Neural cell (in vitro differentiated cells): ENCODE measurements around the gene LINC01488. TPM values are rescaled to one million over a fixed set of nuclear protein-coding genes. Genes with fewer than 3 reads are reported as not detected.

Source experiments
- H2AFZ ChIP-seq: fragments of 200-600, 300-800 bp; sonication (generic), shearing (Covaris generic); 2 replicates; pipeline ENCODE4 v1.6.0; 2014; ENCODE audit warnings: low read depth, mild to moderate bottlenecking, antibody characterized with exemption, low read length, moderate library complexity
- H3F3A ChIP-seq: fragments of 200-600 bp; shearing (Covaris generic); 2 replicates; pipeline ENCODE4 v1.6.1; 2016; ENCODE audit warnings: mild to moderate bottlenecking, moderate library complexity, mixed read lengths, antibody characterized with exemption, low read length; ENCODE audit not compliant: insufficient read depth, poor library complexity, severe bottlenecking
- H3K27ac ChIP-seq: fragments of 200-600, 300-800 bp; sonication (generic), shearing (Covaris generic); 2 replicates; pipeline ENCODE4 v1.5.1; 2014; ENCODE audit warnings: mild to moderate bottlenecking, low read length, moderate library complexity
- H3K27me3 ChIP-seq: fragments of 300-800, 200-600 bp; sonication (generic), shearing (Covaris generic); 2 replicates; pipeline ENCODE4 v1.6.0; 2014; ENCODE audit warnings: mild to moderate bottlenecking, low read depth, low read length, moderate library complexity; ENCODE audit not compliant: insufficient read depth
- H3K36me3 ChIP-seq: fragments of 300-800, 200-600 bp; sonication (generic), shearing (Covaris generic); 2 replicates; pipeline ENCODE4 v1.5.1; 2014; ENCODE audit warnings: mild to moderate bottlenecking, antibody characterized with exemption, low read length, moderate library complexity; ENCODE audit not compliant: insufficient read depth
- H3K4me2 ChIP-seq: fragments of 300-800, 200-600 bp; sonication (generic), shearing (Covaris generic); 2 replicates; pipeline ENCODE4 v1.6.0; 2014; ENCODE audit warnings: mild to moderate bottlenecking, low read length
- H3K4me3 ChIP-seq: fragments of 300-800, 200-600 bp; sonication (generic), shearing (Covaris generic); 2 replicates; pipeline ENCODE4 v1.5.1; 2014; ENCODE audit warnings: mild to moderate bottlenecking, low read length, moderate library complexity
- H3K79me2 ChIP-seq: fragments of 200-600 bp; shearing (Covaris generic); replicated peaks from 2 replicates; pipeline ENCODE4 v1.6.0; 2014; ENCODE audit warnings: mild to moderate bottlenecking, low read length, moderate library complexity; ENCODE audit not compliant: insufficient read depth
- H3K9ac ChIP-seq: fragments of 300-800, 200-600 bp; sonication (generic), shearing (Covaris generic); 2 replicates; pipeline ENCODE4 v1.6.1; 2016; ENCODE audit warnings: mild to moderate bottlenecking, low read length, mixed read lengths
- H3K9me2 ChIP-seq: fragments of 200-600 bp; shearing (Covaris generic); 2 replicates; pipeline ENCODE4 v1.6.1; 2016; ENCODE audit warnings: mild to moderate bottlenecking, low read length, mixed read lengths; ENCODE audit not compliant: insufficient read depth
- H3K9me3 ChIP-seq: fragments of 200-600, 300-800 bp; sonication (generic), shearing (Covaris generic); 2 replicates; pipeline ENCODE4 v1.6.1; 2016; ENCODE audit warnings: mild to moderate bottlenecking, mixed run types, low read length, moderate library complexity, mixed read lengths
- H4K20me1 ChIP-seq: fragments of 200-600 bp; shearing (Covaris generic); 2 replicates; pipeline ENCODE4 v1.6.1; 2016; ENCODE audit warnings: mild to moderate bottlenecking, mixed run types; ENCODE audit not compliant: insufficient read depth
- EP300 ChIP-seq: fragments of 450-650 bp; conservative IDR thresholded peaks from 2 replicates; pipeline ENCODE4 v1.6.1; 2014; ENCODE audit warnings: antibody characterized with exemption, mild to moderate bottlenecking, moderate library complexity; ENCODE audit not compliant: poor library complexity, severe bottlenecking
- EZH2 ChIP-seq: fragments of 200-600, 300-800 bp; shearing (Covaris generic), sonication (generic); IDR thresholded peaks from 2 replicates; pipeline ENCODE4 v1.6.1; 2014; ENCODE audit warnings: antibody characterized with exemption, low read length, borderline replicate concordance, mild to moderate bottlenecking; ENCODE audit not compliant: insufficient read depth, poor library complexity, severe bottlenecking
- MXI1 ChIP-seq: fragments of 450-650 bp; conservative IDR thresholded peaks from 2 replicates; pipeline ENCODE4 v1.6.1; 2014; ENCODE audit warnings: antibody characterized with exemption, mild to moderate bottlenecking; ENCODE audit not compliant: poor library complexity, severe bottlenecking
- POLR2AphosphoS5 ChIP-seq: IDR thresholded peaks from 2 replicates; pipeline ENCODE4 v1.6.1; 2012
- RAD21 ChIP-seq: fragments of 450-650 bp; conservative IDR thresholded peaks from 2 replicates; pipeline ENCODE4 v1.6.1; 2014; ENCODE audit warnings: antibody characterized with exemption, mild to moderate bottlenecking, moderate library complexity
- SMC3 ChIP-seq: fragments of 450-650 bp; conservative IDR thresholded peaks from 2 replicates; pipeline ENCODE4 v1.6.1; 2014; ENCODE audit warnings: antibody characterized with exemption, mild to moderate bottlenecking, moderate library complexity; ENCODE audit not compliant: poor library complexity
- TAF1 ChIP-seq: IDR thresholded peaks from 2 replicates; pipeline ENCODE4 v1.6.1; 2012; ENCODE audit warnings: low read depth
- polyA plus RNA-seq: library from polyadenylated mRNA; depleted of rRNA; stranded (reverse); fragments of >200 nt; gene quantifications from 2 replicates; pipeline ENCODE4 v1.2.3, GENCODE V29; 2014
- TF ChIP-seq, protein P1 (sequence below): IDR thresholded peaks from 2 replicates; pipeline ENCODE4 v1.6.1; 2012; ENCODE audit warnings: borderline replicate concordance
- TF ChIP-seq, protein P2 (sequence below): fragments of 450-650 bp; IDR thresholded peaks from 2 replicates; pipeline ENCODE4 v1.5.1; 2014; ENCODE audit warnings: antibody characterized with exemption, mild to moderate bottlenecking, moderate library complexity; ENCODE audit not compliant: poor library complexity, severe bottlenecking

LINC01488 gene
- polyA plus RNA-seq, 1 donor from 2014 or later, result not detected

DNA sequence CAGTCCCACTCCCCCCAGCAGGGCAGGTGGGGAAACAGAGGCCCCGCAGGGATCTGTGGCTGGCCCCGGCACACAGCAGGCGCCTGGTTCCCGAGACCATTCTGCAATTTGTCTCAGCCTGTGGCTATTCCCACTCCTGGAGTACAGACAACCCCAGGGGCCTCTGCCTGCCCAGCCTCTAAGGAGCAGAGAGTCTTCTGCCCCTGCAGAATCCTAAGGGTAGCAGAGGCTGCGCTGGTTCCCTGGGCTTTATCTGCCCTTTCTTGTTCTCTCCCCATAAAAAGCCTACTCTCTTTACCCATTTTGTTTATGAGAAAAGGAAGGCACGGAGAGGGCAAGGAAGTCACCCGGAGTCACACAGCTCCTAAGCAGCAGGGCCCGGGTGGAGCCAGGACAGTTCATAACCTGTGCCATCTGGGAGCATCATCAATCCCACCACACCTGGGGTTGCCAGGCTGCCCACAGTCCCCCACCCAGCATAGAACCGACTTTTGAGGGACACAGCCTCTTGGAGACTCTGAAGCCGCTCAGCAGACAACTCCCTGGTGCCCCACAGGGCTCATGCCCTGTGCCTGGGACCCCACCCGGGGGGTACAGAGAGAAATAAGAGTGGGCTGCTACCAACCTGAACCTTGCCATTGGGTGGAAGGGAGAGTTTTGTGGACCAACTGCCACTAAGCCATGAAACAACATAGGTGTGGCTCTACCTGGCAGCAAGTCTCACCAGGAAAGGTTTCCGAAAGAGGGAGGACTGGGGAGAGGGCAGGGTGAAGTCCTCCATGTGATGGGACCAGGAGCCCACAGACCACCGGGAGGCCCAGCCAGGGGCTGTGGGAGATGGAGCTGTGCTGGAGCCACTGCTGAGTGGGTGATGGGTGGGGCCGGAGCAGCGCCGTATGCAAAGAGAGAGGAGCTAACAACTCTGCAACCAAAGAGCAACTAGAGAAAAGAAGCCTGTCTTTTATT is 17.2 kb upstream of the LINC01488 start:
- Histone ChIP-seq H3K9ac (no peak overlapping the region), H3F3A (no peaks in the 10 kb centered on the region), H4K20me1 (no peaks in the 10 kb centered on the region), H2AFZ (no peak overlapping the region), H3K36me3 (no peaks in the 10 kb centered on the region), H3K4me2 (no peak overlapping the region), H3K27ac (no peak overlapping the region), H3K9me2 (no peaks in the 10 kb centered on the region), H3K27me3 (no peaks in the 10 kb centered on the region), H3K79me2 (no peaks in the 10 kb centered on the region), H3K9me3 (no peaks in the 10 kb centered on the region), H3K4me3 (no peak overlapping the region)
- TF ChIP-seq SMC3 (no peak), EZH2 (no peak), RAD21 (no peak), MXI1 (no peak), POLR2AphosphoS5 (no peak), EP300 (no peak), TAF1 (no peak)
- TF ChIP-seq, protein P1, sequence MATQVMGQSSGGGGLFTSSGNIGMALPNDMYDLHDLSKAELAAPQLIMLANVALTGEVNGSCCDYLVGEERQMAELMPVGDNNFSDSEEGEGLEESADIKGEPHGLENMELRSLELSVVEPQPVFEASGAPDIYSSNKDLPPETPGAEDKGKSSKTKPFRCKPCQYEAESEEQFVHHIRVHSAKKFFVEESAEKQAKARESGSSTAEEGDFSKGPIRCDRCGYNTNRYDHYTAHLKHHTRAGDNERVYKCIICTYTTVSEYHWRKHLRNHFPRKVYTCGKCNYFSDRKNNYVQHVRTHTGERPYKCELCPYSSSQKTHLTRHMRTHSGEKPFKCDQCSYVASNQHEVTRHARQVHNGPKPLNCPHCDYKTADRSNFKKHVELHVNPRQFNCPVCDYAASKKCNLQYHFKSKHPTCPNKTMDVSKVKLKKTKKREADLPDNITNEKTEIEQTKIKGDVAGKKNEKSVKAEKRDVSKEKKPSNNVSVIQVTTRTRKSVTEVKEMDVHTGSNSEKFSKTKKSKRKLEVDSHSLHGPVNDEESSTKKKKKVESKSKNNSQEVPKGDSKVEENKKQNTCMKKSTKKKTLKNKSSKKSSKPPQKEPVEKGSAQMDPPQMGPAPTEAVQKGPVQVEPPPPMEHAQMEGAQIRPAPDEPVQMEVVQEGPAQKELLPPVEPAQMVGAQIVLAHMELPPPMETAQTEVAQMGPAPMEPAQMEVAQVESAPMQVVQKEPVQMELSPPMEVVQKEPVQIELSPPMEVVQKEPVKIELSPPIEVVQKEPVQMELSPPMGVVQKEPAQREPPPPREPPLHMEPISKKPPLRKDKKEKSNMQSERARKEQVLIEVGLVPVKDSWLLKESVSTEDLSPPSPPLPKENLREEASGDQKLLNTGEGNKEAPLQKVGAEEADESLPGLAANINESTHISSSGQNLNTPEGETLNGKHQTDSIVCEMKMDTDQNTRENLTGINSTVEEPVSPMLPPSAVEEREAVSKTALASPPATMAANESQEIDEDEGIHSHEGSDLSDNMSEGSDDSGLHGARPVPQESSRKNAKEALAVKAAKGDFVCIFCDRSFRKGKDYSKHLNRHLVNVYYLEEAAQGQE, result no peak
- TF ChIP-seq, protein P2, sequence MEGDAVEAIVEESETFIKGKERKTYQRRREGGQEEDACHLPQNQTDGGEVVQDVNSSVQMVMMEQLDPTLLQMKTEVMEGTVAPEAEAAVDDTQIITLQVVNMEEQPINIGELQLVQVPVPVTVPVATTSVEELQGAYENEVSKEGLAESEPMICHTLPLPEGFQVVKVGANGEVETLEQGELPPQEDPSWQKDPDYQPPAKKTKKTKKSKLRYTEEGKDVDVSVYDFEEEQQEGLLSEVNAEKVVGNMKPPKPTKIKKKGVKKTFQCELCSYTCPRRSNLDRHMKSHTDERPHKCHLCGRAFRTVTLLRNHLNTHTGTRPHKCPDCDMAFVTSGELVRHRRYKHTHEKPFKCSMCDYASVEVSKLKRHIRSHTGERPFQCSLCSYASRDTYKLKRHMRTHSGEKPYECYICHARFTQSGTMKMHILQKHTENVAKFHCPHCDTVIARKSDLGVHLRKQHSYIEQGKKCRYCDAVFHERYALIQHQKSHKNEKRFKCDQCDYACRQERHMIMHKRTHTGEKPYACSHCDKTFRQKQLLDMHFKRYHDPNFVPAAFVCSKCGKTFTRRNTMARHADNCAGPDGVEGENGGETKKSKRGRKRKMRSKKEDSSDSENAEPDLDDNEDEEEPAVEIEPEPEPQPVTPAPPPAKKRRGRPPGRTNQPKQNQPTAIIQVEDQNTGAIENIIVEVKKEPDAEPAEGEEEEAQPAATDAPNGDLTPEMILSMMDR, result no peak

DNA sequence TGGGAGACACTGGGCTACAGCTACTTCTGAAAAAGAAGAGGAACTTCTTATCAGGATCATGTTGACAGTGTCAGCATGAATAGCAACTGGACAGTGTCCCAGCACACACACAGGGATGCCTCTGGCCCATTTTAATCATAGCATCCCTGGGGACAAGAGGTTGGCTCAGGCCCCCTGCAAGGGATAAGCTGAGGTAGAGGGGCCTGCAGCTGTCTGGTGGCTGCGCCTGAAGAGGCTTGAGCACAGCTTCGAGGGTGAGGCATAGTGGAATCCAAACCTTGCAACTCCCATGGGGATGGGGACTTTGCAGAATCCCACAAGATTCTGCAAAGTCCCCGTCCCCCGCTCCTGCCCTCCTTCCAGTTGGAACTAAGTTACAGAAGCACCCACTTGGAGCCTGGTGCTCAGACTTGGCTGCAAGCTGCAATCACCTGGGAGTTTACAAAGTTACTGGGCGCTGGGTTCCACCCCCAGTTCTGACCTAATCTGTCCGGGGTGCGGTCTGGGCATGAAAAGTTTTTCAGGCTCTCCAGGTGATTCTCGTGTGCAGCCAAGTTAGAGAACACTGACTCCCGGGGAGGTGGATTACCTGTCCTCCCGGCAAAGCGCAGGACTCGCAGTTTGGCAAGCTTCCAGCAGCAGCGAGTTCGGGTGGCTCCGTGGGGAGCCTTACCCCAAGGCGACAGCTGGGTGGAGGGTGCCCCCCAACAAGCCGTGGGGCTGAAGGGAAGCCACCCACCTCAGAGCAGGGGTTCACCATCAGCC is 16.0 kb upstream of the LINC01488 start:
- no peaks in the 10 kb centered on the region for H3K9me3 ChIP-seq
- H3K27me3 ChIP-seq, result no peaks in the 10 kb centered on the region
- H4K20me1 ChIP-seq, result no peaks in the 10 kb centered on the region
- no peak overlapping the region for H2AFZ ChIP-seq
- TF ChIP-seq POLR2AphosphoS5 (no peak), EZH2 (no peak), TAF1 (no peak), MXI1 (no peak)
- TF ChIP-seq, protein P2, result no peak
- H3F3A ChIP-seq, result no peaks in the 10 kb centered on the region
- no peak overlapping the region for H3K4me3 ChIP-seq
- no peak overlapping the region for H3K4me2 ChIP-seq
- no peaks in the 10 kb centered on the region for H3K79me2 ChIP-seq
- no peak overlapping the region for H3K9ac ChIP-seq
- no peaks in the 10 kb centered on the region for H3K9me2 ChIP-seq
- no peak overlapping the region for H3K27ac ChIP-seq
- no peaks in the 10 kb centered on the region for H3K36me3 ChIP-seq
